Neural cell (in vitro differentiated cells): Measurements from ENCODE around the gene COL23A1.

ENCODE experiments used
- CTCF ChIP-seq: fragments of 450-650 bp; IDR thresholded peaks from 2 replicates; pipeline ENCODE4 v1.5.1; 2014; ENCODE audit warnings: antibody characterized with exemption, mild to moderate bottlenecking, moderate library complexity; ENCODE audit not compliant: poor library complexity, severe bottlenecking
- EP300 ChIP-seq: fragments of 450-650 bp; conservative IDR thresholded peaks from 2 replicates; pipeline ENCODE4 v1.6.1; 2014; ENCODE audit warnings: antibody characterized with exemption, mild to moderate bottlenecking, moderate library complexity; ENCODE audit not compliant: poor library complexity, severe bottlenecking
- EZH2 ChIP-seq: fragments of 200-600, 300-800 bp; shearing (Covaris generic), sonication (generic); IDR thresholded peaks from 2 replicates; pipeline ENCODE4 v1.6.1; 2014; ENCODE audit warnings: antibody characterized with exemption, low read length, borderline replicate concordance, mild to moderate bottlenecking; ENCODE audit not compliant: insufficient read depth, poor library complexity, severe bottlenecking
- MXI1 ChIP-seq: fragments of 450-650 bp; conservative IDR thresholded peaks from 2 replicates; pipeline ENCODE4 v1.6.1; 2014; ENCODE audit warnings: antibody characterized with exemption, mild to moderate bottlenecking; ENCODE audit not compliant: poor library complexity, severe bottlenecking
- POLR2AphosphoS5 ChIP-seq: IDR thresholded peaks from 2 replicates; pipeline ENCODE4 v1.6.1; 2012
- RAD21 ChIP-seq: fragments of 450-650 bp; conservative IDR thresholded peaks from 2 replicates; pipeline ENCODE4 v1.6.1; 2014; ENCODE audit warnings: antibody characterized with exemption, mild to moderate bottlenecking, moderate library complexity
- REST ChIP-seq: IDR thresholded peaks from 2 replicates; pipeline ENCODE4 v1.6.1; 2012; ENCODE audit warnings: borderline replicate concordance
- SMC3 ChIP-seq: fragments of 450-650 bp; conservative IDR thresholded peaks from 2 replicates; pipeline ENCODE4 v1.6.1; 2014; ENCODE audit warnings: antibody characterized with exemption, mild to moderate bottlenecking, moderate library complexity; ENCODE audit not compliant: poor library complexity
- TAF1 ChIP-seq: IDR thresholded peaks from 2 replicates; pipeline ENCODE4 v1.6.1; 2012; ENCODE audit warnings: low read depth

- no peak for TF ChIP-seq CTCF
- no peak for TF ChIP-seq TAF1
- no peak for TF ChIP-seq EP300
- TF ChIP-seq EZH2 = no peak
- no peak for TF ChIP-seq POLR2AphosphoS5
- no peak for TF ChIP-seq MXI1
- no peak for TF ChIP-seq REST
- no peak for TF ChIP-seq RAD21
- TF ChIP-seq SMC3 = no peak
Observed at GRCh38 chr5:178483620-178484019, 106.6 kb downstream of the COL23A1 start.
